Measurements from ENCODE around the gene DIS3L.
A peak's percentile ranks its signal among the peaks of the same experiment; 100 is the strongest.

DIS3L gene

GRCh38 chr15:66253418-66254088, 39.8 kb upstream of the DIS3L start, which contains the start of gene MEGF11:
Gene MEGF11 (minus strand): TSS chr15:66253750. CDS start chr15:66128403, 125,347 bp downstream.
- Histone ChIP-seq H3K9me3 (replicated peaks in 1 of 2; ENCODE audit: control insufficient read depth in 2 of 2, insufficient read depth in 1 of 2, low read depth in 1 of 2, low read length in 2 of 2) (no peaks in the 10 kb centered on the region), H3K4me1 (ENCODE audit: control insufficient read depth in 2 of 2, insufficient read depth in 1 of 2, low read depth in 1 of 2, low read length in 2 of 2) (peaks cover 7 to 19% of the 10 kb centered on the region in 2 donors), H3K9ac (ENCODE audit: low read depth, low read length, poor library complexity) (peak within 1 kb of the TSS; percentile 84), H3K14ac (ENCODE audit: low read length) (no peak within 1 kb of the TSS), H3K79me1 (ENCODE audit: low read depth, low read length) (no peaks in the 10 kb centered on the region), H4K8ac (ENCODE audit: low read depth, low read length) (no peak within 1 kb of the TSS), H4K91ac (ENCODE audit: low read depth, low read length, poor library complexity) (no peak within 1 kb of the TSS), H2AFZ (ENCODE audit: low read length) (peak within 1 kb of the TSS; percentile 91), H3K18ac (ENCODE audit: low read length) (peak within 1 kb of the TSS; percentile 60), H2BK5ac (ENCODE audit: low read length) (no peak within 1 kb of the TSS), H2BK120ac (ENCODE audit: low read depth, low read length) (no peak within 1 kb of the TSS), H3K36me3 (replicated peaks in 1 of 2; ENCODE audit: control insufficient read depth in 2 of 2, insufficient read depth in 2 of 2, low read length in 2 of 2) (no peaks in the 10 kb centered on the region), H3K4ac (ENCODE audit: low read length) (no peak within 1 kb of the TSS), H3K27ac (replicated peaks; ENCODE audit: low read length) (no peak within 1 kb of the TSS), H3K27me3 (ENCODE audit: control insufficient read depth in 3 of 3, insufficient read depth in 3 of 3, low read depth in 1 of 3, low read length in 3 of 3) (peaks cover 22 to 93% (median 62%) of the 10 kb centered on the region in 3 experiments), H2AK5ac (ENCODE audit: low read depth, low read length) (no peak within 1 kb of the TSS), H3K4me3 (ENCODE audit: low read length in 2 of 2) (peak within 1 kb of the TSS; percentile 41 to 80), H2BK15ac (ENCODE audit: low read length) (no peak within 1 kb of the TSS), H2BK12ac (ENCODE audit: low read length) (no peak within 1 kb of the TSS), H3K4me2 (ENCODE audit: insufficient read depth, low read length, poor library complexity, severe bottlenecking) (peak within 1 kb of the TSS; percentile 98), H3K23ac (ENCODE audit: low read depth, low read length, poor library complexity) (peak within 1 kb of the TSS; percentile 22)
- no peak for DNase-seq (ENCODE audit: low spot score)
- WGBS, 2 donors (ENCODE audit: extremely low coverage in 2 of 2, insufficient read length in 2 of 2, insufficient replicate concordance in 1 of 2), result no CpG with 5 or more reads among the region's 64 CpGs

GRCh38 chr15:66254089-66254950, 39.0 kb upstream of the DIS3L start:
- Histone ChIP-seq H3K4me1 (ENCODE audit: control insufficient read depth in 2 of 2, insufficient read depth in 1 of 2, low read depth in 1 of 2, low read length in 2 of 2) (peaks cover 7 to 19% of the 10 kb centered on the region in 2 donors), H4K91ac (ENCODE audit: low read depth, low read length, poor library complexity) (no peak overlapping the region), H2AFZ (ENCODE audit: low read length) (peak overlapping the region; percentile 91), H3K27me3 (ENCODE audit: control insufficient read depth in 3 of 3, insufficient read depth in 3 of 3, low read depth in 1 of 3, low read length in 3 of 3) (peaks cover 22 to 91% (median 62%) of the 10 kb centered on the region in 3 experiments), H3K4me3 (ENCODE audit: low read length in 2 of 2) (peak overlapping the region; percentile 41 to 46), H3K4me2 (ENCODE audit: insufficient read depth, low read length, poor library complexity, severe bottlenecking) (peak overlapping the region; percentile 98), H3K23ac (ENCODE audit: low read depth, low read length, poor library complexity) (peak overlapping the region; percentile 22), H2BK15ac (ENCODE audit: low read length) (no peak overlapping the region), H3K4ac (ENCODE audit: low read length) (no peak overlapping the region), H3K9ac (ENCODE audit: low read depth, low read length, poor library complexity) (no peak overlapping the region), H3K79me1 (ENCODE audit: low read depth, low read length) (no peaks in the 10 kb centered on the region), H3K18ac (ENCODE audit: low read length) (peak overlapping the region; percentile 51), H2BK5ac (ENCODE audit: low read length) (no peak overlapping the region), H3K14ac (ENCODE audit: low read length) (no peak overlapping the region), H4K8ac (ENCODE audit: low read depth, low read length) (no peak overlapping the region), H2BK12ac (ENCODE audit: low read length) (no peak overlapping the region), H3K36me3 (replicated peaks in 1 of 2; ENCODE audit: control insufficient read depth in 2 of 2, insufficient read depth in 2 of 2, low read length in 2 of 2) (no peaks in the 10 kb centered on the region), H3K9me3 (replicated peaks in 1 of 2; ENCODE audit: control insufficient read depth in 2 of 2, insufficient read depth in 1 of 2, low read depth in 1 of 2, low read length in 2 of 2) (no peaks in the 10 kb centered on the region), H3K27ac (replicated peaks; ENCODE audit: low read length) (no peak overlapping the region), H2AK5ac (ENCODE audit: low read depth, low read length) (no peak overlapping the region), H2BK120ac (ENCODE audit: low read depth, low read length) (no peak overlapping the region)
- DNase-seq (ENCODE audit: low spot score), result no peak
- no CpG with 5 or more reads among the region's 36 CpGs for WGBS, 2 donors (ENCODE audit: extremely low coverage in 2 of 2, insufficient read length in 2 of 2, insufficient replicate concordance in 1 of 2)

- no peak overlapping the region for H3K27ac ChIP-seq (replicated peaks; ENCODE audit: low read length)
- H2BK15ac ChIP-seq (ENCODE audit: low read length), result no peak overlapping the region
- H2BK120ac ChIP-seq (ENCODE audit: low read depth, low read length), result no peak overlapping the region
- H3K4me1 ChIP-seq (ENCODE audit: control insufficient read depth in 2 of 2, insufficient read depth in 1 of 2, low read depth in 1 of 2, low read length in 2 of 2), result peaks cover 7 to 17% of the 10 kb centered on the region in 2 donors
- no peaks in the 10 kb centered on the region for H3K36me3 ChIP-seq (replicated peaks in 1 of 2; ENCODE audit: control insufficient read depth in 2 of 2, insufficient read depth in 2 of 2, low read length in 2 of 2)
- no peak overlapping the region for H2AFZ ChIP-seq (ENCODE audit: low read length)
- peaks cover 22 to 88% (median 62%) of the 10 kb centered on the region in 3 experiments for H3K27me3 ChIP-seq (ENCODE audit: control insufficient read depth in 3 of 3, insufficient read depth in 3 of 3, low read depth in 1 of 3, low read length in 3 of 3)
- no peak overlapping the region for H2BK5ac ChIP-seq (ENCODE audit: low read length)
- no peak overlapping the region for H3K23ac ChIP-seq (ENCODE audit: low read depth, low read length, poor library complexity)
- H3K4ac ChIP-seq (ENCODE audit: low read length), result no peak overlapping the region
- H3K18ac ChIP-seq (ENCODE audit: low read length), result no peak overlapping the region
- no peak overlapping the region for H3K14ac ChIP-seq (ENCODE audit: low read length)
- no peak overlapping the region for H3K9ac ChIP-seq (ENCODE audit: low read depth, low read length, poor library complexity)
- H3K9me3 ChIP-seq (replicated peaks in 1 of 2; ENCODE audit: control insufficient read depth in 2 of 2, insufficient read depth in 1 of 2, low read depth in 1 of 2, low read length in 2 of 2), result no peaks in the 10 kb centered on the region
- H2BK12ac ChIP-seq (ENCODE audit: low read length), result no peak overlapping the region
- H2AK5ac ChIP-seq (ENCODE audit: low read depth, low read length), result no peak overlapping the region
- no peak overlapping the region for H4K8ac ChIP-seq (ENCODE audit: low read depth, low read length)
- no peak overlapping the region for H3K4me2 ChIP-seq (ENCODE audit: insufficient read depth, low read length, poor library complexity, severe bottlenecking)
- no peak overlapping the region for H4K91ac ChIP-seq (ENCODE audit: low read depth, low read length, poor library complexity)
- no peak overlapping the region for H3K4me3 ChIP-seq (ENCODE audit: low read length in 2 of 2)
- H3K79me1 ChIP-seq (ENCODE audit: low read depth, low read length), result no peaks in the 10 kb centered on the region
- WGBS, 2 donors (ENCODE audit: extremely low coverage in 2 of 2, insufficient read length in 2 of 2, insufficient replicate concordance in 1 of 2), result no CpG with 5 or more reads among the region's 19 CpGs
- no peak for DNase-seq (ENCODE audit: low spot score)
Measured at GRCh38 chr15:66254951-66255676, 38.3 kb upstream of the DIS3L start.

All from neuronal stem cell (in vitro differentiated cells).